Measurements from ENCODE around the gene GPR78. TPM values are rescaled to one million over a fixed set of nuclear protein-coding genes. Genes with fewer than 3 reads are reported as not detected.

The GPR78 gene
- total RNA-seq, 1 experiment from 2014 or later, result 3.4 TPM

GRCh38 chr4:8571702-8572685 is 8.2 kb upstream of the GPR78 start:
- Histone ChIP-seq H2BK5ac (ENCODE audit: insufficient read length, low read length) (no peak overlapping the region), H3K9ac (ENCODE audit: extremely low read depth, insufficient read length, low read length) (no peak overlapping the region), H2BK20ac (ENCODE audit: low read depth, low read length, poor library complexity, severe bottlenecking) (no peak overlapping the region), H4K91ac (ENCODE audit: insufficient read length, low read depth, low read length) (no peak overlapping the region), H2BK15ac (ENCODE audit: low read depth, low read length) (no peak overlapping the region), H3K4me1 (ENCODE audit: insufficient read depth, low read length) (peaks cover 8% of the 10 kb centered on the region; the same call in 1 of the 2 replicates), H3K14ac (ENCODE audit: insufficient read depth, low read length) (no peak overlapping the region), H3K56ac (ENCODE audit: insufficient read length, low read depth, low read length) (no peak overlapping the region), H2BK120ac (ENCODE audit: low read depth, low read length, poor library complexity, severe bottlenecking) (no peak overlapping the region), H3K27ac (ENCODE audit: insufficient read length, low read depth, low read length) (no peak overlapping the region), H3K23ac (ENCODE audit: insufficient read length, low read depth, low read length) (no peak overlapping the region), H3K4me2 (ENCODE audit: insufficient read depth, insufficient read length, low read length) (no peak overlapping the region), H4K8ac (replicated peaks; ENCODE audit: insufficient read length, low read depth, low read length) (no peak overlapping the region), H4K5ac (ENCODE audit: insufficient read length, low read depth, low read length) (no peak overlapping the region), H2BK12ac (ENCODE audit: insufficient read length, low read depth, low read length) (no peak overlapping the region), H3K9me3 (ENCODE audit: control insufficient read depth, low read depth, low read length) (no peaks in the 10 kb centered on the region), H3K79me1 (ENCODE audit: insufficient read depth, low read depth, low read length, poor library complexity, severe bottlenecking) (no peaks in the 10 kb centered on the region), H2AFZ (ENCODE audit: low read length) (no peak overlapping the region), H3T11ph (ENCODE audit: low read length) (no peak overlapping the region), H3K4ac (ENCODE audit: low read depth, low read length) (no peak overlapping the region), H4K20me1 (ENCODE audit: control insufficient read depth, insufficient read depth, insufficient read length) (no peaks in the 10 kb centered on the region), H3K18ac (ENCODE audit: insufficient read length, low read depth, low read length) (no peak overlapping the region), H3K23me2 (ENCODE audit: insufficient read length, low read depth, low read length, poor library complexity, severe bottlenecking) (no peaks in the 10 kb centered on the region), H3K27me3 (ENCODE audit: insufficient read depth, low read length) (no peaks in the 10 kb centered on the region), H2AK5ac (ENCODE audit: insufficient read length, low read length) (no peak overlapping the region), H3K79me2 (ENCODE audit: insufficient read depth, low read length) (no peaks in the 10 kb centered on the region)
- no peaks in the 10 kb centered on the region; a peak in 2 of 7 replicates for H3K36me3 Mint-ChIP-seq (ENCODE audit: insufficient read depth in 1 of 3, low read depth in 3 of 3)
- no peak overlapping the region for H3K4me3 Mint-ChIP-seq
- peaks cover 44% of the 10 kb centered on the region in 2 experiments for H3K4me1 Mint-ChIP-seq
- peaks cover 0 to 5% of the 10 kb centered on the region in 2 experiments; a peak in 1 of 5 replicates for H3K9me3 Mint-ChIP-seq
- no CpG with 5 or more reads among the region's 6 CpGs for WGBS (ENCODE audit: extremely low coverage, insufficient read length, low lambda C conversion rate)
- H3K27me3 Mint-ChIP-seq (ENCODE audit: low read depth), result peaks cover 5% of the 10 kb centered on the region
- H3K27ac Mint-ChIP-seq, result peak overlapping the region in 2 of 3 experiments; percentile 51 to 55; a peak in 1 of 7 replicates
- no peak for TF ChIP-seq CTCF (conservative IDR thresholded peaks at IDR 0.05)
- DNase-seq, result no peak
